ENCODE data around the gene DGKE.

The DGKE gene

DNA sequence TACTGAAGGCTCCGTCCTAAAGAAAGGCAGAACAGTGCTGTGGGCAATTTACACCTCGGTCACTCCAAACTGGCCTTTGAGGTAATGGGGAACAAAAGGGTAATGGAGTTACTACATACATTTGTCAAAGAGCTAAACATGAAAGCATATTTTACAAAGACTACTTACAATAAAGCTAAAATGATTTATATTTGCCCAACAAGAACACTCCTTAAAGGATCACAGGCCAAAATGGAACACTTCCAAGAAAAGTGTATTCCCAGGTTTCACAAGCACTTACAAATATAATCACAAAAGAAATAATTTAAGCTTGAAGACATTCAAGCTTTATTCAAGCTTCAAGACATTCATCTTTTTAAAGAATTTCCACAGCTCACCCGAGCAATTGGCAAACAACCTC is 29.5 kb upstream of the DGKE start:
- Histone ChIP-seq H3K36me3 (ENCODE audit: control insufficient read depth in 2 of 2, insufficient read depth in 1 of 2, low read length in 2 of 2) (no peaks in the 10 kb centered on the region), H3K4me1 (ENCODE audit: control insufficient read depth, insufficient read depth, low read length) (no peaks in the 10 kb centered on the region), H3K27ac (ENCODE audit: extremely low read depth, low read depth, low read length) (no peak overlapping the region), H3K9me3 (ENCODE audit: control insufficient read depth, insufficient read depth, low read depth, low read length) (no peaks in the 10 kb centered on the region), H3K4me3 (ENCODE audit: low read depth, low read length) (no peak overlapping the region)
- TF ChIP-seq ZNF658 (tag by site-specific recombination; IDR thresholded peaks at IDR 0.05), result no peak
- no peak for TF ChIP-seq ZNF76 (tag by site-specific recombination; IDR thresholded peaks at IDR 0.05; ENCODE audit: borderline replicate concordance, low read depth)
- no peak for TF ChIP-seq ZNF16 (tag by site-specific recombination; IDR thresholded peaks at IDR 0.05; ENCODE audit: low read depth)
- no peak for TF ChIP-seq SP3 (tag by site-specific recombination; IDR thresholded peaks at IDR 0.05)
- TF ChIP-seq, protein P1, sequence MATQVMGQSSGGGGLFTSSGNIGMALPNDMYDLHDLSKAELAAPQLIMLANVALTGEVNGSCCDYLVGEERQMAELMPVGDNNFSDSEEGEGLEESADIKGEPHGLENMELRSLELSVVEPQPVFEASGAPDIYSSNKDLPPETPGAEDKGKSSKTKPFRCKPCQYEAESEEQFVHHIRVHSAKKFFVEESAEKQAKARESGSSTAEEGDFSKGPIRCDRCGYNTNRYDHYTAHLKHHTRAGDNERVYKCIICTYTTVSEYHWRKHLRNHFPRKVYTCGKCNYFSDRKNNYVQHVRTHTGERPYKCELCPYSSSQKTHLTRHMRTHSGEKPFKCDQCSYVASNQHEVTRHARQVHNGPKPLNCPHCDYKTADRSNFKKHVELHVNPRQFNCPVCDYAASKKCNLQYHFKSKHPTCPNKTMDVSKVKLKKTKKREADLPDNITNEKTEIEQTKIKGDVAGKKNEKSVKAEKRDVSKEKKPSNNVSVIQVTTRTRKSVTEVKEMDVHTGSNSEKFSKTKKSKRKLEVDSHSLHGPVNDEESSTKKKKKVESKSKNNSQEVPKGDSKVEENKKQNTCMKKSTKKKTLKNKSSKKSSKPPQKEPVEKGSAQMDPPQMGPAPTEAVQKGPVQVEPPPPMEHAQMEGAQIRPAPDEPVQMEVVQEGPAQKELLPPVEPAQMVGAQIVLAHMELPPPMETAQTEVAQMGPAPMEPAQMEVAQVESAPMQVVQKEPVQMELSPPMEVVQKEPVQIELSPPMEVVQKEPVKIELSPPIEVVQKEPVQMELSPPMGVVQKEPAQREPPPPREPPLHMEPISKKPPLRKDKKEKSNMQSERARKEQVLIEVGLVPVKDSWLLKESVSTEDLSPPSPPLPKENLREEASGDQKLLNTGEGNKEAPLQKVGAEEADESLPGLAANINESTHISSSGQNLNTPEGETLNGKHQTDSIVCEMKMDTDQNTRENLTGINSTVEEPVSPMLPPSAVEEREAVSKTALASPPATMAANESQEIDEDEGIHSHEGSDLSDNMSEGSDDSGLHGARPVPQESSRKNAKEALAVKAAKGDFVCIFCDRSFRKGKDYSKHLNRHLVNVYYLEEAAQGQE (tag by site-specific recombination; IDR thresholded peaks at IDR 0.05), result no peak
- TF ChIP-seq, protein P2, sequence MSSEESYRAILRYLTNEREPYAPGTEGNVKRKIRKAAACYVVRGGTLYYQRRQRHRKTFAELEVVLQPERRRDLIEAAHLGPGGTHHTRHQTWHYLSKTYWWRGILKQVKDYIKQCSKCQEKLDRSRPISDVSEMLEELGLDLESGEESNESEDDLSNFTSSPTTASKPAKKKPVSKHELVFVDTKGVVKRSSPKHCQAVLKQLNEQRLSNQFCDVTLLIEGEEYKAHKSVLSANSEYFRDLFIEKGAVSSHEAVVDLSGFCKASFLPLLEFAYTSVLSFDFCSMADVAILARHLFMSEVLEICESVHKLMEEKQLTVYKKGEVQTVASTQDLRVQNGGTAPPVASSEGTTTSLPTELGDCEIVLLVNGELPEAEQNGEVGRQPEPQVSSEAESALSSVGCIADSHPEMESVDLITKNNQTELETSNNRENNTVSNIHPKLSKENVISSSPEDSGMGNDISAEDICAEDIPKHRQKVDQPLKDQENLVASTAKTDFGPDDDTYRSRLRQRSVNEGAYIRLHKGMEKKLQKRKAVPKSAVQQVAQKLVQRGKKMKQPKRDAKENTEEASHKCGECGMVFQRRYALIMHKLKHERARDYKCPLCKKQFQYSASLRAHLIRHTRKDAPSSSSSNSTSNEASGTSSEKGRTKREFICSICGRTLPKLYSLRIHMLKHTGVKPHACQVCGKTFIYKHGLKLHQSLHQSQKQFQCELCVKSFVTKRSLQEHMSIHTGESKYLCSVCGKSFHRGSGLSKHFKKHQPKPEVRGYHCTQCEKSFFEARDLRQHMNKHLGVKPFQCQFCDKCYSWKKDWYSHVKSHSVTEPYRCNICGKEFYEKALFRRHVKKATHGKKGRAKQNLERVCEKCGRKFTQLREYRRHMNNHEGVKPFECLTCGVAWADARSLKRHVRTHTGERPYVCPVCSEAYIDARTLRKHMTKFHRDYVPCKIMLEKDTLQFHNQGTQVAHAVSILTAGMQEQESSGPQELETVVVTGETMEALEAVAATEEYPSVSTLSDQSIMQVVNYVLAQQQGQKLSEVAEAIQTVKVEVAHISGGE (tag by site-specific recombination; conservative IDR thresholded peaks at IDR 0.05; ENCODE audit: low read depth), result no peak
- no peak for TF ChIP-seq ZNF621 (tag by site-specific recombination; IDR thresholded peaks at IDR 0.05)
- no peak for TF ChIP-seq ZNF391 (tag by site-specific recombination; IDR thresholded peaks at IDR 0.05; ENCODE audit: borderline replicate concordance, low read depth)
- TF ChIP-seq ZNF335 (tag by site-specific recombination; conservative IDR thresholded peaks at IDR 0.05), result no peak
- TF ChIP-seq ZNF473 (tag by site-specific recombination; IDR thresholded peaks at IDR 0.05), result no peak
- TF ChIP-seq ZNF548 (tag by site-specific recombination; IDR thresholded peaks at IDR 0.05), result no peak
- TF ChIP-seq, protein P3, sequence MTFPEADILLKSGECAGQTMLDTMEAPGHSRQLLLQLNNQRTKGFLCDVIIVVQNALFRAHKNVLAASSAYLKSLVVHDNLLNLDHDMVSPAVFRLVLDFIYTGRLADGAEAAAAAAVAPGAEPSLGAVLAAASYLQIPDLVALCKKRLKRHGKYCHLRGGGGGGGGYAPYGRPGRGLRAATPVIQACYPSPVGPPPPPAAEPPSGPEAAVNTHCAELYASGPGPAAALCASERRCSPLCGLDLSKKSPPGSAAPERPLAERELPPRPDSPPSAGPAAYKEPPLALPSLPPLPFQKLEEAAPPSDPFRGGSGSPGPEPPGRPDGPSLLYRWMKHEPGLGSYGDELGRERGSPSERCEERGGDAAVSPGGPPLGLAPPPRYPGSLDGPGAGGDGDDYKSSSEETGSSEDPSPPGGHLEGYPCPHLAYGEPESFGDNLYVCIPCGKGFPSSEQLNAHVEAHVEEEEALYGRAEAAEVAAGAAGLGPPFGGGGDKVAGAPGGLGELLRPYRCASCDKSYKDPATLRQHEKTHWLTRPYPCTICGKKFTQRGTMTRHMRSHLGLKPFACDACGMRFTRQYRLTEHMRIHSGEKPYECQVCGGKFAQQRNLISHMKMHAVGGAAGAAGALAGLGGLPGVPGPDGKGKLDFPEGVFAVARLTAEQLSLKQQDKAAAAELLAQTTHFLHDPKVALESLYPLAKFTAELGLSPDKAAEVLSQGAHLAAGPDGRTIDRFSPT (tag by site-specific recombination; IDR thresholded peaks at IDR 0.05), result no peak
- ChIA-PET POLR2A (no interaction called here), CTCF (interaction anchor here (0.6 to 1.3 kb wide), 5 partner anchors 13 to 89 kb away, joined by 3 to 5 read pairs (median 3); no protein-coding TSS in a partner anchor)

DNA sequence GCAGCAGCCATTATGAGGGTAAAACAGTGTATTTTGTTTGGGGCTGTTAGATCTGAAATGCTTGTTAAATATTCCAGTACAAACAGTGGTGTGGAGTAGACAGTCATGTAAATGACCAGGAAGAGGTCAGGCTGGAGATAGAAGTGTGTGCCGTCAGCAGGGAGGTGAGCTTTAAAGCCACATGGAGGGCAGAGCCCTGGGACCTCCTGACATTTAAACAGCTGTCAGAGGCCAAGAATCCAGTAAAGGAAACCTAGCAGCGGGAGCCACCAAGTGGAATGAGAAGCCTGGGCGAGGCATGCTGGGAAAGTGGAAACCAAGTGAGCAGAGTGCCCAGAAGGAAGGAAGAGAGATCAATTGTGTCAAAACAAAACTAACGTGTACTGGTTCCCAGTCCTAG is 27.0 kb upstream of the DGKE start:
- H3K9me3 ChIP-seq (ENCODE audit: control insufficient read depth, insufficient read depth, low read depth, low read length), result no peaks in the 10 kb centered on the region
- no peak overlapping the region for H3K4me3 ChIP-seq (ENCODE audit: low read depth, low read length)
- ChIA-PET POLR2A (no interaction called here), CTCF (interaction anchor here (1.2 to 1.3 kb wide), 2 partner anchors 11 to 13 kb away, joined by 4 to 5 read pairs; no protein-coding TSS in a partner anchor)
- no peaks in the 10 kb centered on the region for H3K4me1 ChIP-seq (ENCODE audit: control insufficient read depth, insufficient read depth, low read length)
- no peaks in the 10 kb centered on the region for H3K36me3 ChIP-seq (ENCODE audit: control insufficient read depth in 2 of 2, insufficient read depth in 1 of 2, low read length in 2 of 2)
- no peak overlapping the region for H3K27ac ChIP-seq (ENCODE audit: extremely low read depth, low read depth, low read length)
- TF ChIP-seq ZNF16 (tag by site-specific recombination; IDR thresholded peaks at IDR 0.05; ENCODE audit: low read depth), result no peak
- TF ChIP-seq BCL11A (tag by site-specific recombination; IDR thresholded peaks at IDR 0.05; ENCODE audit: low read depth), result no peak
- no peak for TF ChIP-seq ZNF2 (tag by site-specific recombination; IDR thresholded peaks at IDR 0.05)
- TF ChIP-seq ZNF560 (tag by site-specific recombination; IDR thresholded peaks at IDR 0.05; ENCODE audit: borderline replicate concordance), result no peak
- no peak for TF ChIP-seq ZXDB (tag by site-specific recombination; IDR thresholded peaks at IDR 0.05)
- TF ChIP-seq, protein P4, sequence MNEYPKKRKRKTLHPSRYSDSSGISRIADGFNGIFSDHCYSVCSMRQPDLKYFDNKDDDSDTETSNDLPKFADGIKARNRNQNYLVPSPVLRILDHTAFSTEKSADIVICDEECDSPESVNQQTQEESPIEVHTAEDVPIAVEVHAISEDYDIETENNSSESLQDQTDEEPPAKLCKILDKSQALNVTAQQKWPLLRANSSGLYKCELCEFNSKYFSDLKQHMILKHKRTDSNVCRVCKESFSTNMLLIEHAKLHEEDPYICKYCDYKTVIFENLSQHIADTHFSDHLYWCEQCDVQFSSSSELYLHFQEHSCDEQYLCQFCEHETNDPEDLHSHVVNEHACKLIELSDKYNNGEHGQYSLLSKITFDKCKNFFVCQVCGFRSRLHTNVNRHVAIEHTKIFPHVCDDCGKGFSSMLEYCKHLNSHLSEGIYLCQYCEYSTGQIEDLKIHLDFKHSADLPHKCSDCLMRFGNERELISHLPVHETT (tag by site-specific recombination; IDR thresholded peaks at IDR 0.05), result no peak
- TF ChIP-seq, protein P5, sequence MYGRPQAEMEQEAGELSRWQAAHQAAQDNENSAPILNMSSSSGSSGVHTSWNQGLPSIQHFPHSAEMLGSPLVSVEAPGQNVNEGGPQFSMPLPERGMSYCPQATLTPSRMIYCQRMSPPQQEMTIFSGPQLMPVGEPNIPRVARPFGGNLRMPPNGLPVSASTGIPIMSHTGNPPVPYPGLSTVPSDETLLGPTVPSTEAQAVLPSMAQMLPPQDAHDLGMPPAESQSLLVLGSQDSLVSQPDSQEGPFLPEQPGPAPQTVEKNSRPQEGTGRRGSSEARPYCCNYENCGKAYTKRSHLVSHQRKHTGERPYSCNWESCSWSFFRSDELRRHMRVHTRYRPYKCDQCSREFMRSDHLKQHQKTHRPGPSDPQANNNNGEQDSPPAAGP (tag by site-specific recombination; IDR thresholded peaks at IDR 0.05), result no peak
- TF ChIP-seq, protein P6, sequence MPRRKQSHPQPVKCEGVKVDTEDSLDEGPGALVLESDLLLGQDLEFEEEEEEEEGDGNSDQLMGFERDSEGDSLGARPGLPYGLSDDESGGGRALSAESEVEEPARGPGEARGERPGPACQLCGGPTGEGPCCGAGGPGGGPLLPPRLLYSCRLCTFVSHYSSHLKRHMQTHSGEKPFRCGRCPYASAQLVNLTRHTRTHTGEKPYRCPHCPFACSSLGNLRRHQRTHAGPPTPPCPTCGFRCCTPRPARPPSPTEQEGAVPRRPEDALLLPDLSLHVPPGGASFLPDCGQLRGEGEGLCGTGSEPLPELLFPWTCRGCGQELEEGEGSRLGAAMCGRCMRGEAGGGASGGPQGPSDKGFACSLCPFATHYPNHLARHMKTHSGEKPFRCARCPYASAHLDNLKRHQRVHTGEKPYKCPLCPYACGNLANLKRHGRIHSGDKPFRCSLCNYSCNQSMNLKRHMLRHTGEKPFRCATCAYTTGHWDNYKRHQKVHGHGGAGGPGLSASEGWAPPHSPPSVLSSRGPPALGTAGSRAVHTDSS (tag by site-specific recombination; IDR thresholded peaks at IDR 0.05), result no peak
- no peak for TF ChIP-seq SP2 (tag by site-specific recombination; IDR thresholded peaks at IDR 0.05)

Measured in HEK293 (cell line).